CD4-positive, alpha-beta T cell (primary cell): Measurements from ENCODE around the gene KLHL3. TPM values are rescaled to one million over a fixed set of nuclear protein-coding genes. Genes with fewer than 3 reads are reported as not detected.

Experiments used
- ATAC-seq: fragments of 200-7000 bp; cut with Tn5 transposase; one replicate; pipeline ENCODE4 v1.10.0; 2022; ENCODE audit warnings: mild to moderate bottlenecking; ENCODE audit not compliant: poor library complexity
- CTCF ChIA-PET: fragments of 350-600 bp; sonication (Branson Sonifier 250); formaldehyde crosslinking; loops from one replicate; lab custom pipeline; 2021; ENCODE audit warnings: antibody characterized with exemption, inconsistent platforms; lab: Charles Lee
- POLR2A ChIA-PET: fragments of 350-600 bp; sonication (Branson Sonifier 250); formaldehyde crosslinking; loops from one replicate; lab custom pipeline; 2021; ENCODE audit warnings: antibody characterized with exemption, inconsistent platforms; lab: Charles Lee
- DNase-seq, 14 experiments: peaks; one replicate each; pipeline ENCODE4 v3.0.0-alpha.2; 2013 to 2020; ENCODE audit warnings: mixed read lengths in 2 of 14
- H3K27ac ChIP-seq, 2 donors: one replicate each; pipeline versions ENCODE4 v1.5.1 to v1.7.0; 2013; ENCODE audit warnings: low read length in 2 of 2, low read depth in 1 of 2, mild to moderate bottlenecking in 1 of 2
- H3K27me3 ChIP-seq, 2 experiments: 1 replicate in 1 of 2; 2 replicates in 1 of 2; pipeline versions ENCODE4 v1.6.1 to v1.7.0; 2013; ENCODE audit warnings: low read length in 2 of 2, control low read depth in 1 of 2, mild to moderate bottlenecking in 1 of 2, moderate library complexity in 1 of 2; ENCODE audit not compliant: insufficient read depth in 2 of 2, control insufficient read depth in 1 of 2
- H3K36me3 ChIP-seq: one replicate; pipeline ENCODE4 v1.6.1; 2013; ENCODE audit warnings: low read length, control low read depth; ENCODE audit not compliant: insufficient read depth
- H3K4me1 ChIP-seq: one replicate; pipeline ENCODE4 v1.6.1; 2013; ENCODE audit warnings: low read length, control low read depth; ENCODE audit not compliant: insufficient read depth
- H3K4me3 ChIP-seq: one replicate; pipeline ENCODE4 v1.5.1; 2013; ENCODE audit warnings: mild to moderate bottlenecking, low read length, moderate library complexity
- H3K9me3 ChIP-seq, 2 experiments: 1 replicate in 1 of 2; 2 replicates in 1 of 2; pipeline versions ENCODE4 v1.6.1 to v1.7.0; 2013; ENCODE audit warnings: low read length in 2 of 2, mild to moderate bottlenecking in 2 of 2, control low read depth in 1 of 2, moderate library complexity in 1 of 2; ENCODE audit not compliant: control insufficient read depth in 1 of 2, insufficient read depth in 1 of 2
- H3K27ac Mint-ChIP-seq: one replicate; pipeline ENCODE4 v1.8.0; 2020; ENCODE audit warnings: mixed read lengths
- H3K27me3 Mint-ChIP-seq: one replicate; pipeline ENCODE4 v1.8.0; 2021; ENCODE audit warnings: mixed read lengths
- H3K36me3 Mint-ChIP-seq: one replicate; pipeline ENCODE4 v1.8.0; 2021; ENCODE audit warnings: low read depth, mixed read lengths
- H3K4me1 Mint-ChIP-seq: one replicate; pipeline ENCODE4 v1.8.0; 2021; ENCODE audit warnings: low read depth, mixed read lengths
- H3K4me3 Mint-ChIP-seq: one replicate; pipeline ENCODE4 v1.8.0; 2020; ENCODE audit warnings: mild to moderate bottlenecking, mixed read lengths
- H3K9me3 Mint-ChIP-seq: one replicate; pipeline ENCODE4 v1.8.0; 2020; ENCODE audit warnings: mixed read lengths
- intact Hi-C, 2 experiments: fragments of 100-400 bp; cut with DNase I in 1 of 2; cut with micrococcal nuclease in 1 of 2; formaldehyde crosslinking; loops; one replicate each; pipeline versions ENCODE4 v1.15.1 to v1.9.0; 2023 to 2025; cut with DNase I, micrococcal nuclease
- total RNA-seq, 174 experiments: library from RNA in 2 of 174; stranded (reverse) in 2 of 174; gene quantifications; one replicate each; pipeline ENCODE4 v1.2.3 and lab custom pipeline; 2021 to 2026
- TF ChIP-seq, protein P1 (sequence below): fragments of 200-600 bp; IDR thresholded peaks from one replicate; pipeline ENCODE4 v1.8.0; 2022; ENCODE audit warnings: antibody characterized with exemption, mild to moderate bottlenecking

KLHL3 gene
- total RNA-seq, 2 experiments from 2014 or later: 22.0 to 25.9 TPM

- CTCF ChIA-PET: no interaction called here
- ATAC-seq (no peak), DNase-seq (no peak)
- Mint-ChIP-seq H3K4me3 (no peak overlapping the region), H3K27ac (no peak overlapping the region), H3K9me3 (no peaks in the 10 kb centered on the region), H3K36me3 (peaks cover 74% of the 10 kb centered on the region), H3K4me1 (no peaks in the 10 kb centered on the region), H3K27me3 (no peaks in the 10 kb centered on the region)
- POLR2A ChIA-PET: no interaction called here
- Histone ChIP-seq H3K27ac (no peak overlapping the region), H3K9me3 (no peaks in the 10 kb centered on the region), H3K4me3 (no peak overlapping the region), H3K27me3 (no peaks in the 10 kb centered on the region), H3K4me1 (no peaks in the 10 kb centered on the region), H3K36me3 (peaks cover 13% of the 10 kb centered on the region)
- intact Hi-C loops: no loop called here
- TF ChIP-seq, protein P1, sequence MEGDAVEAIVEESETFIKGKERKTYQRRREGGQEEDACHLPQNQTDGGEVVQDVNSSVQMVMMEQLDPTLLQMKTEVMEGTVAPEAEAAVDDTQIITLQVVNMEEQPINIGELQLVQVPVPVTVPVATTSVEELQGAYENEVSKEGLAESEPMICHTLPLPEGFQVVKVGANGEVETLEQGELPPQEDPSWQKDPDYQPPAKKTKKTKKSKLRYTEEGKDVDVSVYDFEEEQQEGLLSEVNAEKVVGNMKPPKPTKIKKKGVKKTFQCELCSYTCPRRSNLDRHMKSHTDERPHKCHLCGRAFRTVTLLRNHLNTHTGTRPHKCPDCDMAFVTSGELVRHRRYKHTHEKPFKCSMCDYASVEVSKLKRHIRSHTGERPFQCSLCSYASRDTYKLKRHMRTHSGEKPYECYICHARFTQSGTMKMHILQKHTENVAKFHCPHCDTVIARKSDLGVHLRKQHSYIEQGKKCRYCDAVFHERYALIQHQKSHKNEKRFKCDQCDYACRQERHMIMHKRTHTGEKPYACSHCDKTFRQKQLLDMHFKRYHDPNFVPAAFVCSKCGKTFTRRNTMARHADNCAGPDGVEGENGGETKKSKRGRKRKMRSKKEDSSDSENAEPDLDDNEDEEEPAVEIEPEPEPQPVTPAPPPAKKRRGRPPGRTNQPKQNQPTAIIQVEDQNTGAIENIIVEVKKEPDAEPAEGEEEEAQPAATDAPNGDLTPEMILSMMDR: no peak
Measured at GRCh38 chr5:137636830-137637714, 98.8 kb downstream of the KLHL3 start.

GRCh38 chr5:137636099-137636498, 99.8 kb downstream of the KLHL3 start:
- no peaks in the 10 kb centered on the region for H3K27me3 ChIP-seq
- H3K4me3 ChIP-seq: no peak overlapping the region
- POLR2A ChIA-PET: no interaction called here
- Mint-ChIP-seq H3K36me3 (peaks cover 75% of the 10 kb centered on the region), H3K4me3 (no peak overlapping the region), H3K4me1 (no peaks in the 10 kb centered on the region), H3K9me3 (no peaks in the 10 kb centered on the region), H3K27ac (no peak overlapping the region), H3K27me3 (no peaks in the 10 kb centered on the region)
- no peaks in the 10 kb centered on the region for H3K4me1 ChIP-seq
- ATAC-seq: no peak
- H3K36me3 ChIP-seq: peaks cover 13% of the 10 kb centered on the region
- intact Hi-C loops: no loop called here
- CTCF ChIA-PET: no interaction called here
- no peak overlapping the region for H3K27ac ChIP-seq
- DNase-seq: no peak
- TF ChIP-seq, protein P1: no peak
- H3K9me3 ChIP-seq: no peaks in the 10 kb centered on the region

DNA sequence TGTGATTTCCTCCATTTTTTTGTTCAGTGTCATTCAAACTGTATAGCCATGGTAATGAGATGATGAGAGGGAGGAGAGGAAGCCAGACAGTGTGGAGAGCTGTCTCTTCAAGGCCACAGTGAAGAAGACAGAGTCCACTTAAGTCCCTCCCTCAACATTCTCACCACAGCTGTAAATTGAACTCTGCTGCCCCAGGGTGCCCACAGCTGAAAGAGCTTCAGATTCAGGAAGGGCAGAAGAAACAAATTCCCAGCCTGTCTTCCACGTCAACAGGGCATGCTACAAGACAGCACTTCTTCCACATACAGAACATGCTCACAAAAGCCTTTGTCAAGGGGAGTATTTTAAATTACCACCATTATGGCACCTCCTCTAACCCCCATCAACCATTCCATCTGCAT, 100.4 kb downstream of the KLHL3 start:
- TF ChIP-seq, protein P1: no peak
- ATAC-seq (no peak), DNase-seq (no peak)
- no peaks in the 10 kb centered on the region for H3K27me3 ChIP-seq
- ChIA-PET POLR2A (no interaction called here), CTCF (interaction anchor here (0.6 kb wide), 1 partner anchor 1976 kb away, joined by 3 read pairs; no protein-coding TSS in a partner anchor)
- H3K27me3 Mint-ChIP-seq: no peaks in the 10 kb centered on the region
- intact Hi-C loops: no loop called here
- H3K36me3 Mint-ChIP-seq: peaks cover 75% of the 10 kb centered on the region
- H3K4me3 Mint-ChIP-seq: no peak overlapping the region
- peaks cover 13% of the 10 kb centered on the region for H3K36me3 ChIP-seq
- no peak overlapping the region for H3K27ac ChIP-seq
- H3K27ac Mint-ChIP-seq: no peak overlapping the region
- no peaks in the 10 kb centered on the region for H3K9me3 Mint-ChIP-seq
- no peak overlapping the region for H3K4me3 ChIP-seq
- H3K9me3 ChIP-seq: no peaks in the 10 kb centered on the region
- no peaks in the 10 kb centered on the region for H3K4me1 ChIP-seq
- H3K4me1 Mint-ChIP-seq: no peaks in the 10 kb centered on the region
